Neural progenitor cell (in vitro differentiated cells): Measurements from ENCODE around the gene XPNPEP3.

Experiments used
- CTCF ChIP-seq: fragments of 200-600 bp; sonication (generic); IDR thresholded peaks from 2 replicates; pipeline ENCODE4 v1.5.1; 2017; ENCODE audit warnings: antibody characterized with exemption, mild to moderate bottlenecking
- EZH2 ChIP-seq: fragments of 200-600 bp; sonication (generic); IDR thresholded peaks from 2 replicates; pipeline ENCODE4 v1.6.1; 2017; ENCODE audit warnings: antibody characterized with exemption, mild to moderate bottlenecking, moderate library complexity
- EZH2phosphoT487 ChIP-seq: fragments of 200-600 bp; sonication (generic); IDR thresholded peaks from 2 replicates; pipeline ENCODE4 v1.6.1; 2017; ENCODE audit warnings: antibody characterized with exemption

GRCh38 chr22:40920526-40920925, 63.6 kb downstream of the XPNPEP3 start:
- TF ChIP-seq CTCF: no peak
- no peak for TF ChIP-seq EZH2phosphoT487
- no peak for TF ChIP-seq EZH2
